Ureter (tissue), 1 donor: Measurements from ENCODE around the gene DPYSL5. TPM values are rescaled to one million over a fixed set of nuclear protein-coding genes. Genes with fewer than 3 reads are reported as not detected.

Experiments used
- DNase-seq: peaks from one replicate; pipeline ENCODE4 v3.0.0-alpha.2; 2020; ENCODE audit warnings: low spot score
- total RNA-seq: library from RNA; stranded (reverse); gene quantifications from one replicate; pipeline ENCODE4 v1.2.4, GENCODE V29; 2023
- donor health status: DM: yes; HTN: yes; CAD: no.

The DPYSL5 gene
- total RNA-seq, 1 donor from 2014 or later = not detected

GRCh38 chr2:26927221-26927620, 79.3 kb downstream of the DPYSL5 start:
- DNase-seq = no peak

- DNase-seq = no peak
These were observed 85.0 kb downstream of the DPYSL5 start for GRCh38 chr2:26932974-26933373.

DNA sequence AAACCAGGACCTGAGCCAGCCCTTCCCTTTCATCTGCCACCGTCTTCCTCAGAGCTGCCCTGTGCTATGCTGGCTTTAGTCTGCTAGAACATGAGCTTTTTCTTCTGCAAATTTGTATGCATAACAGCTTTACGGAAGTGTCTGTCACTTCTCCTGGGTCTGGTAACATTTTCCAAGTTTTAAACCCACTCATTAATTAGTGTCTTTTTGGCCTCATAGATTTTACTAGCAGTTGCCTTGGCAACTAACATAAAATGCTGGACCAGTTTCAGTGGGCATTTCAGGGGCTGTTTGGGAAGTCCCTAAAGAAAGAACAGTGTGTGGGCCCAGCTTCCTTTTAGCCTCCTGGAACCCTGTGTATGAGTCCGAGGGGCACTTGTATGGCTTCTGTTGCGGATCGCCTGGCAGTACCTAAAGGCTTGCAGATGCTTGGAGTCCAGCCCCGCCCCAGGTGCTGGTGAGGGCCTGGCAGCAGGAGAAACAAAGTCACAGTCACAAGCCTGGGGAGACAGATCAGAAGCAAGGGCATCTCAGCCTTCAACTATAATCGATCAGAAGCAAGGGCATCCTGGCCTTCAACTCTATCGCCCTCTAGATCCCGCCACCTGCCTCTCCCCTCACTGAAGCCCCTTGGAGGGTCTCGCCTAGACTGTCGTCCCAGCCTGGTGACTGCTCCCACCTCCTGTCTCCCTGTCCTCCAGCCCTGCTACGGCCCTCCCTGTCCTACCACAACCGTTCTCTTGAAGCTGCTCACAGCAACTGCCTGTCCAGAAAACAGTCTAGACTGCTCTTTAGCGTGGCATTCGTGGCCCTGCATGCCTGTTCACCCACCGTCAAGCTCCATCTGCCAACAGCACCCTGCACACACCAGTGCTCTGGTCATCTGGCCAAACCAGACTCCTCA, 85.8 kb downstream of the DPYSL5 start:
- no peak for DNase-seq

GRCh38 chr2:26934335-26934724, 86.4 kb downstream of the DPYSL5 start:
- DNase-seq = no peak

GRCh38 chr2:26934985-26935384, 87.1 kb downstream of the DPYSL5 start:
- DNase-seq = no peak

- DNase-seq = no peak
These were observed 88.9 kb downstream of the DPYSL5 start for GRCh38 chr2:26936855-26937254.

DNA sequence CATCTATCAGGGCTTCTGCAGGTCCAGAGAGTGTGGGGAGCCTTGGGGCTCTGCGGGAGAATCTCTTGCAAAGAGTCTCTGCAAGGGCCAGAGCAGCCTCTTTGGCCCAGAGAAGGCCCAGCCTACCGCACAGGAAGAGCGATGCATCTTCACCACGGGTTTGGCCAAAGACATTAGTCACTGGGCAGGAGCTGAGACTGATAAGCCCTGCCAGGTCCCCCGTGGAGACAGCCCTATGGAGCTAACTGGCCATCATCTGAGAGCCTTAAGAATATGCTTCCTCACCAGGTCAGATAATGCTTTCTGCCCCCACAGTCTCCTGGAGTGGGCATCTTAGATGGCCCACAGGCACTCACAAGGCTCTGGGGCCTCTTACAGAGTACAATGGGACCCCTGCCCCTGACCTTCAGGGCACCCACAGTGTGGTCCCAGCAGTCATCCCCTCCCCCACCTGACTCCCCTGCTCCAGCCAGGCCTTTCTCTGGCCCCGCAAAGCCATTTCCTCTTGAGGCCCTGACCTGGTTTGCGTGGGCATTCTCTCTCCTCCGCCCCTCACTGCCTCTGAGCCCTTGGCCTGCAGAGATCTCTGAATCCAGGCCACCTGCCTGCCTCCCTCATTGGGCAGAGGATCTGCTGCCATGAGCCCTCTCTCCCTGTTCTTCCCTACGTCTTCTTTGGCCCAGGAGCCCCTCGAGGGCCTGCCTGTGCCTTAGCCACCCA, 90.6 kb downstream of the DPYSL5 start:
- DNase-seq = no peak

DNA sequence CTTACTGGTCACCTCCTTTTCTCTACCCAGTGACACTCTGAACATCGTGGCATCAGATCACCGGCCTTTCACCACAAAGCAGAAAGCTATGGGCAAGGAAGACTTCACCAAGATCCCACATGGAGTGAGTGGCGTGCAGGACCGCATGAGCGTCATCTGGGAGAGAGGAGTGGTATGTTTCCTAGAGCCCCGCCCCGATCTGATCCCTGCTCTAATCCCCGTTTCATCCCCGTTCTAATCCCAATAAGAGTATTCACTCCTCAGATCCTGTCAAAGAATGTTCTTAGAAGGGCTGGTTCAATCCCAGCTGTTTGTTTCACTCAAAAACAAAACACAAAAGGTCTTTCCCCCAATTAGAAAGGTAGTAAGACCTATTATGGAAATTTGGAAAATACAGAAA, 92.1 kb downstream of the DPYSL5 start:
- no peak for DNase-seq

GRCh38 chr2:26941486-26941885, 93.6 kb downstream of the DPYSL5 start:
- DNase-seq = no peak

DNA sequence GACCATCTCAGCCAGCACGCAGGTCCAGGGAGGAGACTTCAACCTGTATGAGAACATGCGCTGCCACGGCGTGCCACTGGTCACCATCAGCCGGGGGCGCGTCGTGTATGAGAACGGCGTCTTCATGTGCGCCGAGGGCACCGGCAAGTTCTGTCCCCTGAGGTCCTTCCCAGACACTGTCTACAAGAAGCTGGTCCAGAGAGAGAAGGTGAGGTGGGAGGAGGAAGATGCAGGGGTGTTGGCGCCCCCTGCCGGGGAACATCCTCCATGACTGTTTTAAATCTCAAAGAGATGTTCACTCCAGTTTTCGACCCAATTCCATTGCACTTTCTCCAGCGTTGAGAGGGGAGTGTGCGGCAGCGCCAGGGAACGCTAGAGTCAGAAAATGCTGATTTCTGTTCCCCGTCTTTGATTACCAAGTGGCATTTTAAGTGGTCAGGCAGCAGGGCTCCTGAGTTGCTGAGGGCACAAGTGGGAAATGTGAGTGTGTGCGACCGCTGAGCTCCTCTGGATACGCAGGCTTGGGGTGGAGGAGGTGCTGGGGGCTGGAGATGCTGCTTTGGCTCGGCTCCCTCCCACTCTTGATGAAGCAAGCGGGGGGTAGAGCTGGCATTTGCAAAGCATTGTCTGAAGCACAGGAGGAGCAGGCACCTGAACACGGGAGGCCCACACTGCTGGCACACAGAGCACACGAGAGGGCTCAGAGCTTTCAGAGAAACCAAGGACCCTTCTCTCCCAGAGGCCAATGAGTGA, 94.8 kb downstream of the DPYSL5 start:
- no peak for DNase-seq

- DNase-seq = no peak
These were observed 98.2 kb downstream of the DPYSL5 start for GRCh38 chr2:26945991-26946750.

DNA sequence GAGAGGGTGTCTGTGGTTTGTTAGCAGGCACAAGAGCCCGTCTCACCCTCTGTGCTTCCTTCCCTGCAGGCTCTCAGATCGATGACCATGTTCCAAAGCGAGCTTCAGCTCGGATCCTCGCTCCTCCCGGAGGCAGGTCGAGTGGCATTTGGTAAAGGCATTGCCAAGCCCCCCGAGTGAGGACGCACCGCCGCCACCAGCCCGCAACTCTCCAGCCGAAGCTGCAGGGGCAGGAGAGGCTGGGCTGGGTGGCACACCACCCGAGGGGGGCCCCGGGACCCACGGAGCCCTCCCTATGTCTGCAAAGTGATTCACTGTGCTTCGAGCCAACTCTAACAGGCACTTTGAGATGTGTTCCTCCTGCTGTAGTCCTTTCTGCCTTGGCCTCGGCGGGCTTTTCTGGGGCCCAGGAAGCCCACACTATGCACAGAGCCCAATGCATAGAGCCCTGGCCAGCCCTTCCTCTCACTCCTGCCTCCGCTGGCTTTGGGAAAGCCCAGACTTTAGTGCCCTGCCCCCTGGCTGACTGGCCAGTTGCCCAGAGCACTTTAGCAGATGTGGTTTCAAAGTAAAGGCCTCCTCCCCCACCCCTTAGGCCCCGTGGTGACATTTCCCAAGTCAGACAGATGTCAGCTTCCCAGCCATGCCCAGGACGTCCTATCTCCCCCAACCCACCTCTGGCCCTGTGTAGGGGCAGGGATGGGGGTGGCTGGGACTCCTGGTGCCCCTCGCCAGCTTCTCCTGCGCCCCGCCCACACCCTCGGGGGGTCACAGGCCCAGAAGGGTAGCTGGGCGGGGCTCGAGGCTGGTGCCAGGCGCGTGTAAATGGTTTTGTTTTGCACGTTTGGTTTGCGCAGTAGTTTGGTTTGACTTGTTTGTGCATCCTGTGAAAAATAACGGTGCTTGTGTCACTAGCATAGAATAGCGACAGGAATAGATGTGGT, 99.2 kb downstream of the DPYSL5 start:
- DNase-seq = no peak

GRCh38 chr2:26948800-26949199, 100.9 kb downstream of the DPYSL5 start:
- no peak for DNase-seq

DNA sequence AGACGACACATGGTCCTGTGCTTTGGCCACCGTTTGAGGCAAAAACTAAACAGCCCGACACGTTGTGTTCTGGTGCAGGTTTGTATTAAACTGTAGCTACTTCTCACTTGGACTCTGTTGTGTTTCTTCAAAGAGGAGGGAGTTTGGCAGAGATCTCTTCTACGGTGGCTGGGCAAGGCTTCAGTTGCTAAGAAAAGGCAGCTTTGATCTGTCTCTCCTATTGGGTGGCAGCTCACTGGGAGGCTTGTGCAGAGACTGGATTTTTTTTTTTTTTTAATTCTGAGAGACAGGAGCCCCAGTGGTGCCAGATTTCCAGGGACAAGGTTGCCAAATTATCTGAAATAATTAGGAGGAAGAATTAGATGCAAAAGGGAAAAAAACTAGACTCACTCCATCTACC, 102.3 kb downstream of the DPYSL5 start:
- DNase-seq = no peak

DNA sequence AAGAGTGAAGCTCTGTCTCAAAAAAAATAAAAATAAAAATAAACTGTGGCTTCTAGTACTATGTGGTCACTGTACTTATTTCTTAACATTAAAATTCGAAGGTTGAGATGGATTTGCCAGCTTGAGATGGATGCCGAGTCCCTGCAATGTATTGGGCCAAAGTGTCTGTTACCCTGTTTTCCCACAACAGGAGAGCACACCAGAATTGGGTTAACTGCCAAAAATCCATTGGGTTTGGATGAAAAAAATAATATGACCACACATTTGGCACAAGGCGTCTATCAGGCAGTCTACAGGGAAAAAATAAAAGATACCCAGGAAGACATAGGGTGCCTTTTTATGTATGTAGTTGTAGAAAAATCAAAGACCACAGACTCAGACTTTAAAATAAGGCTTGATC, 103.3 kb downstream of the DPYSL5 start:
- DNase-seq = no peak

DNA sequence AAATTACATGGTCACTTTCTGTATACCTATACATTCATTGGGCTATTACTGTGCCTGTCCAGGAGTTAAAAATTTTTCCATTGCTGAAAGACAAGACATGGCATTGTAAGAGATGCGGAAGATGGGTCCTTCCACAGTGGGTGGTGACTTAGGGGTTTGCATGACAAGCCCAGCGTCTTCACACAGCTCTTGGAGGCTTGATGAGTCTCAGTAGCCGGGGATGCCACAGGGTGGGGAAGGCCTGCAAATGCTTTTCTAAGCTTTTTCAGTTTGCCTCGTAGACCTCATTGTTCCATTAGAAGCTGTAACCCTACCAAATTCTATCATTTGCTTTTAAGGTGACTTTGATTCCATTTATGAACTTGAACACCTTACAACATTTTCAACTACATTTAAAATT, 104.4 kb downstream of the DPYSL5 start:
- no peak for DNase-seq

DNA sequence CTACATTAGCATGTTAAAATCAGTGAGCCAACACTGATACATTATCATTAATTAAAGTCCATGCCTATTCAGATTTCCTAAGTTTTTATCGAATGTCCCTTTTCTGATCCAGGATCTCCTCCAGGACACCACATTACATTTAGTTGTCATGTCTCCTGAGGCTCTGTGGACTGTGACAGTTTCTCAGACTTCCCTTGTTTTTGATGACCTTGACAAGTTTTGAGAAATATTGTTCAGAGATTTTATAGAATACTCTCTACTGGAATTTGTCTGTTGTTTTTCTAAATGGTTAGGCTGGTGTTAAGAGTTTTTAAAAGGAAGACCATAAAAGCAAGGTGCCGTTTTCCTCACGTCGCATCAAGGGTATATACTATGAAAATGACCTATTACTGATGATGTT, 106.2 kb downstream of the DPYSL5 start:
- DNase-seq = no peak

GRCh38 chr2:26957041-26957440, 109.1 kb downstream of the DPYSL5 start:
- DNase-seq = no peak

DNA sequence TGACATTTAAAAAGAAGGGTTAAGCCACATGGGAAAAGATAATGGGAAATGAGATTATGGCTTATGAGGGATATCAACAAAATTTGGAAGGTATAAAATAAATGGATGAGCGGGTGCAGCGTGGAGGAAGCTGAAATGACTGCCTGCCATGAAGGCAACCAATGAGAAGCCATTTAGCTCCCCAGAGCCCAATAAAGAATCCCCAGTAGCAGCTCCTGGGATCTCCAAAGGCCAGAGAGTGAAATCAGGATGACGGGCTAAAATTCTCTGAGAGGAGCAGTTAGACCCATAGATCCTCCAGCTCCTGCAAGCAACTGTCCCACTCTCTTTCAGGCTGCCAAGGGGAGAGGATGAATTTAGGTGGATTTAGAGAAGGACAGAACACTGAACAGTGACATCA, 109.6 kb downstream of the DPYSL5 start:
- DNase-seq = no peak

GRCh38 chr2:26959331-26959730, 111.4 kb downstream of the DPYSL5 start:
- no peak for DNase-seq
